IPS DF 19.7 (cell line): ENCODE data around the gene SGPP2.
"Not testable (repeated sequence)": the region's sequence is repeated elsewhere in the genome, so short reads cannot be mapped to it uniquely, and the experiment has no call there.

Source experiments
- DNase-seq: peaks from one replicate; pipeline ENCODE4 v3.0.0-alpha.2; 2013; ENCODE audit warnings: low read depth, low spot score

Gene SGPP2

GRCh38 chr2:222424276-222424728 lies at the start of gene SGPP2:
SGPP2 (plus strand) TSS chr2:222424543; CDS start chr2:222424603, 60 bp downstream.
- no peak for DNase-seq

- no peak for DNase-seq
Observed at GRCh38 chr2:222375798-222376197, 48.5 kb upstream of the SGPP2 start.

- no peak for DNase-seq
Observed at GRCh38 chr2:222380456-222380855, 43.9 kb upstream of the SGPP2 start.

- DNase-seq, result no peak
Observed at GRCh38 chr2:222381566-222381965, 42.8 kb upstream of the SGPP2 start.

- DNase-seq, result no peak
Observed at GRCh38 chr2:222383255-222383654, 41.1 kb upstream of the SGPP2 start.

- no peak for DNase-seq
Observed at GRCh38 chr2:222391743-222392285, 32.5 kb upstream of the SGPP2 start.

GRCh38 chr2:222393733-222394267 lies 30.5 kb upstream of the SGPP2 start:
- peak; percentile 7 for DNase-seq

- DNase-seq, result no peak
Observed at GRCh38 chr2:222398446-222398885, 25.9 kb upstream of the SGPP2 start.

GRCh38 chr2:222399038-222399783 lies 25.1 kb upstream of the SGPP2 start:
- no peak for DNase-seq

- DNase-seq, result no peak
Observed at GRCh38 chr2:222404151-222404905, 20.0 kb upstream of the SGPP2 start.

- no peak for DNase-seq
Observed at GRCh38 chr2:222408684-222409083, 15.7 kb upstream of the SGPP2 start.

- DNase-seq, result peak; percentile 63
Observed at GRCh38 chr2:222410534-222410933, 13.8 kb upstream of the SGPP2 start.

GRCh38 chr2:222412334-222412733 lies 12.0 kb upstream of the SGPP2 start:
- not testable (repeated sequence) for DNase-seq

GRCh38 chr2:222413295-222413911 lies 10.9 kb upstream of the SGPP2 start:
- no peak for DNase-seq

- no peak for DNase-seq
Observed at GRCh38 chr2:222418739-222419138, 5.6 kb upstream of the SGPP2 start.

GRCh38 chr2:222420508-222420907 lies 3.8 kb upstream of the SGPP2 start:
- DNase-seq, result no peak

GRCh38 chr2:222421626-222422025 lies 2.7 kb upstream of the SGPP2 start:
- DNase-seq, result no peak

GRCh38 chr2:222423186-222423585 lies 1.2 kb upstream of the SGPP2 start:
- DNase-seq, result no peak

GRCh38 chr2:222423632-222424275 lies 589 bp upstream of the SGPP2 start:
- no peak for DNase-seq

- no peak for DNase-seq
Observed at GRCh38 chr2:222424729-222425671, 657 bp downstream of the SGPP2 start.
